SH-SY5Y (cell line): Measurements from ENCODE around the gene UBE2S.

Experiments used
- GATA2 ChIP-seq: IDR thresholded peaks from 2 replicates; pipeline ENCODE4 v1.6.1; 2011; ENCODE audit warnings: mild to moderate bottlenecking, low read depth, low read length
- GATA3 ChIP-seq: IDR thresholded peaks from 2 replicates; pipeline ENCODE4 v1.6.1; 2011; ENCODE audit warnings: low read depth, mild to moderate bottlenecking, low read length, moderate library complexity

DNA sequence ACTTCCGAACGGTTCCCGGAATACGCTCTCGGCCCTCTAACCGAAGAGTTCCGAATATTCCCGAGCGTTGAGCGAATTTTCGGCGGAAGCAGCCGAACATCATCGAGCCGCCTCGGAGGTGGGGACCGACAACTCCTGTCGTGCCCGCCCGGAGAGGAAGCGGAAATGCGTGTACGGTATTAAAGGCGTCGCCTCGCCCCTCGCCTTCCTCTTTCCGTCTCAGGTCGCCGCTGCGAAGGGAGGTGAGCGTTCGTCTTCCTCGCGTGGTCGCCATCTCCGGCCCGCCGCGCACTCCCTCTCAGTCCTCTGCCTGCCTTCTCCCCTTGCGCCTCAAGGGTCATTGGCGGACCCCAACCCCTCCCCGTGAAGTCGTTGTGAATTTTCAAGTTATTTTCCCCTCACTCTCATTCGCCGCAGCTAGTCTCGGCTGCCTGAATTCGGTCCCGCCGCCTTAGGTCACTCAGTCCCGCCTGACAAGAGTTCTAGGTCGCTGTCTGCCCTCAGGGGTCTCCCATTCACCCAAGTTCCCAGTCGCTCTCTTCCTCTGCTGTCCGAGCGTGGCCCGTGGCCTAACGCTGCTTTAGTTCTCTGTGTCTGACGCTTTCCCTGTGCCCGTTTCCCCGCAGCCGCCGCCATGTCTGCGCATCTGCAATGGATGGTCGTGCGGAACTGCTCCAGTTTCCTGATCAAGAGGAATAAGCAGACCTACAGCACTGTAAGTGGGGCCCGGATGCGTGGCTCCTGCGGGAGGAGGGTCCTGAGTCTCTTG, 21.7 kb downstream of the UBE2S start, which contains the start of gene RPL28:
- TF ChIP-seq GATA2 (no peak), GATA3 (no peak)
